Measurements from ENCODE around the gene ASB7. TPM values are rescaled to one million over a fixed set of nuclear protein-coding genes. Genes with fewer than 3 reads are reported as not detected.
A peak's percentile ranks its signal among the peaks of the same experiment; 100 is the strongest.

The ASB7 gene
- total RNA-seq, 4 donors from 2014 or later: 10.2 to 14.8 (median 11.9) TPM

GRCh38 chr15:100663086-100663914 lies 60.9 kb downstream of the ASB7 start:
- Histone ChIP-seq H3K27ac (no peak overlapping the region), H3K36me3 (no peaks in the 10 kb centered on the region), H3K9me3 (no peaks in the 10 kb centered on the region), H3K27me3 (no peaks in the 10 kb centered on the region), H3K4me3 (no peak overlapping the region), H3K4me1 (peaks cover 0 to 18% (median 0%) of the 10 kb centered on the region in 3 donors)
- WGBS, 2 donors (ENCODE audit: low coverage in 1 of 2): 53 to 88% methylated on average over 7 to 12 of the region's 13 CpGs
- ATAC-seq: no peak
- TF ChIP-seq, protein P1, sequence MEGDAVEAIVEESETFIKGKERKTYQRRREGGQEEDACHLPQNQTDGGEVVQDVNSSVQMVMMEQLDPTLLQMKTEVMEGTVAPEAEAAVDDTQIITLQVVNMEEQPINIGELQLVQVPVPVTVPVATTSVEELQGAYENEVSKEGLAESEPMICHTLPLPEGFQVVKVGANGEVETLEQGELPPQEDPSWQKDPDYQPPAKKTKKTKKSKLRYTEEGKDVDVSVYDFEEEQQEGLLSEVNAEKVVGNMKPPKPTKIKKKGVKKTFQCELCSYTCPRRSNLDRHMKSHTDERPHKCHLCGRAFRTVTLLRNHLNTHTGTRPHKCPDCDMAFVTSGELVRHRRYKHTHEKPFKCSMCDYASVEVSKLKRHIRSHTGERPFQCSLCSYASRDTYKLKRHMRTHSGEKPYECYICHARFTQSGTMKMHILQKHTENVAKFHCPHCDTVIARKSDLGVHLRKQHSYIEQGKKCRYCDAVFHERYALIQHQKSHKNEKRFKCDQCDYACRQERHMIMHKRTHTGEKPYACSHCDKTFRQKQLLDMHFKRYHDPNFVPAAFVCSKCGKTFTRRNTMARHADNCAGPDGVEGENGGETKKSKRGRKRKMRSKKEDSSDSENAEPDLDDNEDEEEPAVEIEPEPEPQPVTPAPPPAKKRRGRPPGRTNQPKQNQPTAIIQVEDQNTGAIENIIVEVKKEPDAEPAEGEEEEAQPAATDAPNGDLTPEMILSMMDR (IDR thresholded peaks at IDR 0.05): no peak
- TF ChIP-seq POLR2AphosphoS5 (IDR thresholded peaks at IDR 0.05): no peak
- no peak for TF ChIP-seq EP300 (IDR thresholded peaks at IDR 0.05)
- no peak for TF ChIP-seq POLR2A (IDR thresholded peaks at IDR 0.05)

- WGBS, 2 donors (ENCODE audit: low coverage in 1 of 2): 11 to 35% methylated on average over 6 to 10 of the region's 11 CpGs
- Histone ChIP-seq H3K9me3 (no peaks in the 10 kb centered on the region), H3K4me1 (peaks cover 0 to 18% (median 0%) of the 10 kb centered on the region in 3 donors), H3K27me3 (no peaks in the 10 kb centered on the region), H3K4me3 (no peak overlapping the region), H3K27ac (no peak overlapping the region), H3K36me3 (no peaks in the 10 kb centered on the region)
- no peak for ATAC-seq
- TF ChIP-seq POLR2AphosphoS5 (IDR thresholded peaks at IDR 0.05) (no peak), EP300 (IDR thresholded peaks at IDR 0.05) (no peak), POLR2A (IDR thresholded peaks at IDR 0.05) (no peak)
- TF ChIP-seq, protein P1 (IDR thresholded peaks at IDR 0.05): no peak
These were observed 61.5 kb downstream of the ASB7 start for GRCh38 chr15:100663915-100664281.

GRCh38 chr15:100665570-100665969 lies 63.2 kb downstream of the ASB7 start:
- Histone ChIP-seq H3K27me3 (no peaks in the 10 kb centered on the region), H3K4me1 (peaks cover 0 to 18% (median 0%) of the 10 kb centered on the region in 3 donors), H3K4me3 (no peak overlapping the region), H3K27ac (no peak overlapping the region), H3K36me3 (no peaks in the 10 kb centered on the region), H3K9me3 (no peaks in the 10 kb centered on the region)
- 21 to 67% methylated on average over 2 to 5 of the region's 7 CpGs for WGBS, 2 donors (ENCODE audit: low coverage in 1 of 2)
- TF ChIP-seq POLR2AphosphoS5 (IDR thresholded peaks at IDR 0.05): no peak
- TF ChIP-seq POLR2A (IDR thresholded peaks at IDR 0.05): no peak
- TF ChIP-seq EP300 (IDR thresholded peaks at IDR 0.05): no peak
- TF ChIP-seq, protein P1 (IDR thresholded peaks at IDR 0.05): no peak
- ATAC-seq: peak; percentile 71

DNA sequence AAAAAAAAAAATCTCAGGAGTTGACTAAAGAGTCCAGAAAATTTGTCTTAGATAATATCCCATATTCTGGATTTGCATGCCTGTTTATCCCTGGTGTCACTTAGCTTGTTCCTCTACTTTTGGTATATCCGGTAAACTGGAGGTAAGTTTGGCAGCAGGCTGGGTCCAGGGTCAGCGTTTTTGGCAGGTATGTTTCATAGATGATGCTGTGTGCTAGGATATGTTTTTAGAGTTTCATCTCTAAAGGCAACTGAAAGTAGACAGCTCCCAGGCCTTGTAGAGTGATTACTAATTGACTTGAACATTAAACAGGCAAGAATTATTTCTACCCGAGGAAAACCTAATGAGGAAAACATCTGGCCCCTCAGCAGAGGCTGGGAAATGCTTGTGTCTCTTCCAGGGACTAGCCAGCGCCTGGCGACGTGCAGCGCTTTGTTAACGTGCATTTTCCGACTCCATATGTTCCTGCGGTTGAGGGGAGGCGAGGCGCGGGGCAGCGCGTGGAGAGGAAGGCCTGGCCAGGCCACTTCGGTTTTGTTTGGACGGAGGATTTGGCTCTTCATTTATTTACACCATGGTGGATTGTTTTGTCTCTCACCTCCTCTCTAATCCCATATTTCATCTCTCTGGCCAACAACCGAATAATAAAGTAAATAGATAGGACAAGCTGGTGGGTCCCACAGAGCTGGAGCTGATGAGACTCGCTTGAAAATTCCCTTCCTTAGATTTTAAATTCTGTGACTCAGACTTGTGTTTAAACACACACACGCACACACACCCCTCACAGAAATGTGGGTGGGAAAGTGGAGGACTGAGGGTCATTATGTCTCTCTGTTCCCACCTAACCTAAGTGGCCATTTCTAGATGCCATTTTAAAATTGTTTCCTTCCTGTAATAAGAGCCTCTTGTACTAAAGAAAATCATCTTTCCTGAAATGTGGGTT lies 65.3 kb downstream of the ASB7 start:
- Histone ChIP-seq H3K4me1 (peaks cover 0 to 18% (median 0%) of the 10 kb centered on the region in 3 donors), H3K4me3 (no peak overlapping the region), H3K36me3 (no peaks in the 10 kb centered on the region), H3K9me3 (no peaks in the 10 kb centered on the region), H3K27me3 (no peaks in the 10 kb centered on the region), H3K27ac (peak overlapping the region in 3 of 4 donors; percentile 48 to 67 (median 57))
- no peak for ATAC-seq
- TF ChIP-seq, protein P1 (IDR thresholded peaks at IDR 0.05): no peak
- TF ChIP-seq POLR2AphosphoS5 (IDR thresholded peaks at IDR 0.05): peak; percentile 16
- WGBS, 2 donors (ENCODE audit: low coverage in 1 of 2): 0 to 38% methylated on average over 3 to 15 of the region's 20 CpGs
